Right cardiac atrium (tissue), 5 donors: ENCODE data around the gene RNF224. TPM values are rescaled to one million over a fixed set of nuclear protein-coding genes. Genes with fewer than 3 reads are reported as not detected.

Experiments used
- ATAC-seq, 2 donors: fragments of 200-7000 bp; cut with Tn5 transposase; one replicate each; pipeline versions ENCODE4 v1.8.0 to v1.9.1; 2020; ENCODE audit warnings: moderate library complexity in 2 of 2, mild to moderate bottlenecking in 1 of 2
- DNase-seq, 3 donors: peaks; one replicate each; pipeline ENCODE4 v3.0.0-alpha.2; 2020
- H3K27ac ChIP-seq: one replicate; pipeline ENCODE4 v1.5.1; 2013; ENCODE audit warnings: mild to moderate bottlenecking, low read length, control low read depth, moderate library complexity
- H3K27me3 ChIP-seq: one replicate; pipeline ENCODE4 v1.6.1; 2013; ENCODE audit not compliant: control insufficient read depth, insufficient read depth
- H3K4me1 ChIP-seq: one replicate; pipeline ENCODE4 v1.6.1; 2013; ENCODE audit warnings: low read length; ENCODE audit not compliant: control insufficient read depth, insufficient read depth
- H3K4me3 ChIP-seq: one replicate; pipeline ENCODE4 v1.5.1; 2013; ENCODE audit warnings: low read length, control low read depth
- H3K9me3 ChIP-seq: one replicate; pipeline ENCODE4 v1.6.1; 2013; ENCODE audit warnings: low read length; ENCODE audit not compliant: control insufficient read depth
- WGBS: extraction: QIAGEN DNeasy Blood & Tissue Kit; methylation state at CpG from one replicate; pipeline ENCODE4 v1.1.7; 2013; 5-methylcytosine and 5-hydroxymethylcytosine counted together
- intact Hi-C, 4 donors: fragments of 100-400 bp; cut with DNase I; formaldehyde crosslinking; loops; one replicate each; pipeline versions ENCODE4 v1.11.0 to v1.14.0; 2022 to 2023
- polyA plus RNA-seq: library from polyadenylated mRNA; stranded (reverse); fragments of 200-250 nt; gene quantifications from one replicate; pipeline ENCODE4 v1.2.3, GENCODE V29; 2013
- total RNA-seq, 4 donors: library from RNA; stranded (reverse); fragmentation: NEBNext Ultra II Directional; extraction: Animal tissue kit (Norgen Biotek cat#: 25700); gene quantifications; one replicate each; pipeline ENCODE4 v1.2.1, GENCODE V29; 2021
- donor health status: healthy with polysubstance abuse.
- donor health status: DM: no; HTN: yes; CAD: no.
- donor health status: DM: no; HTN: no; CAD: no.
- donor health status: DM: no; HTN: yes; CAD: no; lungs with severe emphysema.
- donor health status: DM: yes; HTN: yes; CAD: no.

Gene RNF224
- total and polyA plus RNA-seq, 5 donors = 0.09 TPM; not detected in 4

DNA sequence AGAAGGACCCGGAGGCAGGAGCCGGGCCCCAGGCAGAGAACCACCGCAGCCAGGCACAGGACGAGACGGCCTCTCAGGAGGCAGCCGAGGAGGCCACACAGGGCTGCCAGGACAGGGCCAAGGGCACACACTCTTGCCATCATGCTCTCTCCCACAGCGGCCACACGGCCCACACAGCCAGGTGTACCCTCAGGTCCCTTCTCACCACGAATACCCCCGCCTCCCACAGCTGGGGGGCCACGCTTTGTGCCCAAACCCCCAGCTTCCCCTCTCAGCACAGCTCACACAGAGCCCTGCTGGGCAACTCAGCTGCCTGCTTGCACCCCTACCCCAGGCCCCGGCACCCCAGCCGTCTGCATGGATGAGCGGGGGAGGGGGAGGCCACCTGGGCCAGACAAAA, 33.5 kb upstream of the RNF224 start:
- no peak overlapping the region for H3K4me3 ChIP-seq
- WGBS = 90% methylated on average over 14 of the region's 14 CpGs
- no peaks in the 10 kb centered on the region for H3K27me3 ChIP-seq
- no peak overlapping the region for H3K27ac ChIP-seq
- peaks cover 4% of the 10 kb centered on the region for H3K4me1 ChIP-seq
- ATAC-seq (no peak), DNase-seq (no peak)
- intact Hi-C loops = no loop called here
- no peaks in the 10 kb centered on the region for H3K9me3 ChIP-seq

DNA sequence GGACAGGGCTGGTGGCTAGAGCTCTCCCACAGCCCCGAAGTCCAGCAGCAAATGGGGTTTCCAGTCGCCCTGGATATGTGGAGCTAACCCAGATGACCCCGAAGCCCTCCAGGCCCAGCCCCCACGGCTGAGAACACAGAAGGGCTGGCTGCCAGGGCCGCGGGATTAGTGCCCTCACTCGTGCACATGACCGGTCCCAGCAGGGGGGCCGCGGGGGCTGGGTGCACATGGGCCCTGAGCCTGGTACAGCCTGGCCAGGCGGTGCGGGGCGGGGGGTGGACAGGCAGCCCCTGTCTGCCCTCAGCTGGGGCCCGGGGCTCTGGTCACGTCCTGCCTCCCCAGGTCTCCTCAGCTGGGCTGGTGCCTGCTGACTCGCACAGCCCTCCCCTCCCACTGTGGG, 32.9 kb upstream of the RNF224 start:
- ATAC-seq (no peak), DNase-seq (no peak)
- Histone ChIP-seq H3K4me1 (peaks cover 4% of the 10 kb centered on the region), H3K4me3 (no peak overlapping the region), H3K9me3 (no peaks in the 10 kb centered on the region), H3K27me3 (no peaks in the 10 kb centered on the region), H3K27ac (no peak overlapping the region)
- intact Hi-C loops = no loop called here
- WGBS = 68% methylated on average over 16 of the region's 16 CpGs

DNA sequence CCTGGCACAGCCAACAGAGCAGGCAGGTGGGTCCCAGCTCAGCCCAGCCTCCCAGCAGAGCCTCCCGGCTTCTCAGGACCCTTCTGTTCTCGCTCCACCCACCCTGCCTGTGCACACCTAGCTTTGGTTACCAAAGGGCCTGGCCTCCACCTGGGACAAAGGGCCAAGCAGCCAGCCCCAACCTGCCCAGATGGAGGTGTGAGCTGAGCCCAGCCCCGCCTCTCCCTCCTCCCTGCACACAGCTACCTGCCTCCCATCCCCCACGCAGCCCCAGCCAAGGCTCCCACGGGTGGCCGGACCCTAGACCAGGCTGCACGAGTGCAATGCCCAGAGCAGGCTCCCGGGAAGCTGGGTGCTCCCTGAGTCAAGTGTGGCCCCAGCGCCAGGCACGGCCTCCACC, 32.4 kb upstream of the RNF224 start:
- Histone ChIP-seq H3K4me1 (no peaks in the 10 kb centered on the region), H3K4me3 (no peak overlapping the region), H3K9me3 (no peaks in the 10 kb centered on the region), H3K27me3 (no peaks in the 10 kb centered on the region), H3K27ac (no peak overlapping the region)
- 86% methylated on average over 10 of the region's 10 CpGs for WGBS
- intact Hi-C loops = no loop called here
- ATAC-seq (no peak), DNase-seq (no peak)

DNA sequence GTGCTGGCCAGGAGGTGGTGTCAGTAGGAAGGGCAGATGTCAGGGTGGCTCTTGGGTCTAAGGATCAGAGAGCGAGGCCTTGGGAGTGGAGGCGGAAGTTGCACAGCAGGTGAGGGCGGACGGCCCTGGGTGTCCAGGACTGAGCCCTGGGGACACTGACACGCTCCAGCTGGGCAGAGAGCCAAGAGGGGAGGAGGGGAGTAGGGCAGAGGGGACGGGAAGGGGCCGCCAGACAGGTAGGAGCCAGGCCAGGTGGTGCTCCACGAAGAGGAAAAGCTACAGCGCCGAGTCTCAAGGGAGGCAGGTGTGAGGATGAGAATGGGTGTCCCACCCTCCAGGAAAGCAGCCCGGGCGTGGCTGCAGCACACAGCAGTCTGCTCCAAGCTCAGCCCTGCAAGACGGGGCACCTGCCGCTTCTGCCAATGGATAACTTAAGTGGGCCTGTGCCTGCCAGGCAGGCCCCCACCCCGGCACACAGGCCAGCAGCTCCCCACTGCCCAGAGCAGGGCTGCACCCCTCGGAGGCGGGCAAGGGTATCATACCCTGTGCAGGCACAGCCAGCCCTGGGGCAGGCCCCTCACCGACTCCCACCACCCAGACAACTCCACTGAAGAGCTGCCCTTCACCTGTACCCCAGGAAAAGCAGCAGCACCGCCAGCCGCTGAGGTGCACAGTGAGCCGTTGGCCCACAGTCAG, 31.6 kb upstream of the RNF224 start:
- Histone ChIP-seq H3K4me1 (no peaks in the 10 kb centered on the region), H3K9me3 (no peaks in the 10 kb centered on the region), H3K4me3 (no peak overlapping the region), H3K27ac (no peak overlapping the region), H3K27me3 (no peaks in the 10 kb centered on the region)
- no peak for ATAC-seq
- intact Hi-C loops = no loop called here
- 82% methylated on average over 21 of the region's 21 CpGs for WGBS
- no peak for DNase-seq

DNA sequence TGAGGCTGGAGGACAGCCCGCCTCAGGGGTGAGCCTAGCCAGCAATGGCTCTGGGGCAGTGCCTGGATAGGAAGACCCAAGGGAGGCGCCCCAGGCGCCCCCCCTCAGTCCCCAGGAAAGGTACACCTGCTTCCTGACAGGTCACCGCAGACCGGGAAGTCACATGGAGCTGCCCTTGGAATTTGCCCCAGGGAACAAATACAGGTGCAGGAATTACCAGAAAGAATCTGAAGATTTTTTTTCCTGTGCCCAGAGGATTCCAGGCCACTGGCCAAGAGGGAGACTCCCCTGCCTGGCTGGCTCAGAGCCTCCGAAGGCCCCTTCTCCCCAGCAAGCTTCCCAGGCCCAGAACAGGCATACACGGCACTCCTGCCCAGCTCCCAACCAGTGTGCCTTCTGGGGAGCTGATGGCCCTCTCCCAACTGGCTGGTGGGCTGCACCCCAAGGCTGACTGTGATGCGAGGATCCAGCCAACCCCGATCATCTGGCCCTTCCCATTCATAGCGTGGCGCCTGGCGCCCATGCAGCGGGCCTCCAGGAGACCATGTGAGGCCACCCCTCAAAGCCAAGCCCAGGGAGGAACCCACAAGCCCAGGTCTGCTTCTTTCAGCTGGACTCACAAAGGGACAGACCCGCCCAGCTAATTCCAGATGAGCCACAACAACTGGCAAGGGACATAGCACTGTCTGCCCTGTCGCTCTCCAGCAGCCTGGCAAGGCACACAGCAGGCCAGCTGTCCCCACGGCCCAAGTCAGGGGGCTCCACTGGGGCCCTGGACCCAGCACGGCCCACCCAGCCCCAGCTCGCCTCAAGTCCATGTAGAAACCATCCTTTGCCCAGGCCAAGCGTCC, 29.0 kb upstream of the RNF224 start:
- ATAC-seq (no peak), DNase-seq (no peak)
- H3K4me3 ChIP-seq = no peak overlapping the region
- 85% methylated on average over 19 of the region's 19 CpGs for WGBS
- no peak overlapping the region for H3K27ac ChIP-seq
- H3K4me1 ChIP-seq = no peaks in the 10 kb centered on the region
- H3K27me3 ChIP-seq = no peaks in the 10 kb centered on the region
- intact Hi-C loops = no loop called here
- no peaks in the 10 kb centered on the region for H3K9me3 ChIP-seq

DNA sequence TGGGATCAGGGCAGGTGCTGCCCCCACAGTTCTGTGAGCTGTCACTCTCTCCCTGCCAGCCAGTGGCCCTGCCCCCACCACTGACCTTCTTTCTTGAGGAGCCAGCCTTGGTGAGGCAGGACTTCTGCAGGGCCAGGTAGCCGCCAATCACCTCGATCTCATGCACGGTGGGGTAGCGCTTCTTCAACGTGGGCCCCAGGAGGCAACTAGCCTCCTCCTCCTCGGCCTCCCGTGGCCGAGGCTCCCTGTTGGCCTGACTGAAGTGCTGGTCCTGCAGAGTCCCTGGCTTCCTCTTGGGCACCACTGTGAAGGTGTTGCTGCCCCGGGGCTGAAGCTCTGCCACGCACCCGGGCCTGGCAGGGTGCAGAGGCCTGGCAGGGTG, 28.4 kb upstream of the RNF224 start:
- DNase-seq (no peak), ATAC-seq (no peak)
- WGBS = 73% methylated on average over 11 of the region's 11 CpGs
- Histone ChIP-seq H3K4me3 (no peak overlapping the region), H3K27ac (no peak overlapping the region), H3K9me3 (no peaks in the 10 kb centered on the region), H3K4me1 (no peaks in the 10 kb centered on the region), H3K27me3 (no peaks in the 10 kb centered on the region)
- intact Hi-C loops = no loop called here

DNA sequence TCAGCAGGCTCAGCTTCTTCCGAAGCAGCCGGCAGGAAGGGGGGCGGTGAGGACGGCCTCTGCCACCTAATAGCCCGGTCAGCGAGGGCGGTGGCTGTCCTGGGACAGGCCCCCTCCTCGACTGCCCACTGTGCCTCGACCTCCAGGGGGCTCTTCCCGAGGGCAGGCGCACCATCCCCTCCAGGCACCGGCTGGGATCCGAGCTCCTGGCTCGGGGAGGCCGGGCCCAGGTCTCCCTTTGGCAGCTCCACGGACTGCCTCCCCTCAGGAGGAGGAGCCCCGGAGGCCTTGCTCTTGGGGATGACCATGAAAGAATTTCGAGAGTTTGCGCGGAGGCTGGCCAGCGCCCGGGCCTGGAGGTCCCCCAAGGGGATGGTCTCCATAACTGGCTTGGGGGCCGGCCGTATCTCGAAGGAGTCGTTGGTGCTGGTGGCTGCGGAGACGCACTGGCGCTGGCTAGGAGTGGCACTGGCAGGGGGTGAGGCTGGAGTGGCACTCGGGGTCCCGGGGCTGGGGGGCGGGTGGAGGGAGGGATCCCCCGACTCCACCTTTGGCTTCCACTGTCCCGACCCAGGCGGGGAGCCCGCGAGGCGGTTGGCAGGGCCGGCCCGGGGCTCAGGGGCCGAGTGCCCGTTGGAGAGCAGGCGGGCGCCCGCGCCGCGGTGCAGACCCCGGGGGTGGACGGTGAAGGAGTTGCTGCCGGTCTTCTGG, 27.7 kb upstream of the RNF224 start:
- Histone ChIP-seq H3K4me3 (peak overlapping the region; percentile 78), H3K27ac (no peak overlapping the region), H3K27me3 (no peaks in the 10 kb centered on the region), H3K9me3 (no peaks in the 10 kb centered on the region), H3K4me1 (peaks cover 5% of the 10 kb centered on the region)
- intact Hi-C loops = no loop called here
- ATAC-seq (no peak), DNase-seq (peak in 1 of 3 donors; percentile 79)
- 8% methylated on average over 51 of the region's 51 CpGs for WGBS

DNA sequence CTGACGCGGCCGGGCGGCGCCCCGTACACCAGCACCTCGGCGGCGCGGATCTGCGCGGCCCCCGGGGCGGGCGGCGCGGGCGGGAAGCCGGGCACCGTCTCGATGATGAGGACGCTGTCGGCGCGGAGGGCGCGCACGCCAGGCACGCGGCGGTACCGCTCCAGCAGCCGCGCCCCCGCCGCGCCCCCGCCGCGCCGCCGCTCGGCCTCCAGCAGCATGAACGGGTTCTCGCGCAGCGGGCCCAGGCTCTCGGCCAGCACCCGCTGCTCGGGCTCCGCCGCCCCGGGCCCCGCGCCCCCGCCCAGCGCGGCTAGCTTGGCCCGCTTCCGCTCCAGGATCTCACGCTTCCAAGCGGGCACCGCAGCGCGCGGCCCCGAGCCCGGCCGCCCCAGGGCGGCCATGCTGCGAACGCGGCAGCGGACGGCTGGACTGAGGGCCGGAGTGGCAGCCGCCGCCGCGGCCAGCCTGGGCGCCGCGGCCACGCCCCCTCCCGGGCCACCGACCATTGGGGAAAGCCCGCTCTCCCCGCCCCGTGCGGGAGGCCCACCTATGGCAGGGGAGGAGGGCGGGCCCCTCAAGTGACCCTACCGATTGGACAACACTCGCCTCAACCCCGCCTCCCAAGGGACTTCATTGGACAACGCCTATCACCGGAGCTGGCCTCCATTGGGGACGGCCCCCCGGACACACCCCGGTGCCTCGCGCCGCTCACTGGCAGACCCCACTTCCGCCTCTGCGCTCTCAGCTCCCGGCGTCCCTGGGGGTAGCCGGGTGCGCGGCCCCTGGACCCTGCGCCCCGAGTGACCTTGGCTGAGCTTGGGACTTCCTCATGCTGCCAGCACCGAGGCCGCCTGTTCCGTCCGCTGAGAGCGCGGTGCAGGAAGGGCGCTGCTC, 26.7 kb upstream of the RNF224 start, which contains the start of gene TPRN:
TSS of gene TPRN (minus strand) at position 431 of the 894 bp plus-strand sequence. CDS start at position 401, 30 bp downstream.
- peak within 1 kb of the TSS; percentile 78 for H3K4me3 ChIP-seq
- H3K4me1 ChIP-seq = peaks cover 7% of the 10 kb centered on the region
- H3K27me3 ChIP-seq = no peaks in the 10 kb centered on the region
- peak within 1 kb of the TSS; percentile 85 for H3K27ac ChIP-seq
- WGBS = under 1% methylated on average over 118 of the region's 118 CpGs
- DNase-seq (peak; percentile 100), ATAC-seq (peak; percentile 98)
- H3K9me3 ChIP-seq = no peaks in the 10 kb centered on the region
- intact Hi-C loops = no loop called here

DNA sequence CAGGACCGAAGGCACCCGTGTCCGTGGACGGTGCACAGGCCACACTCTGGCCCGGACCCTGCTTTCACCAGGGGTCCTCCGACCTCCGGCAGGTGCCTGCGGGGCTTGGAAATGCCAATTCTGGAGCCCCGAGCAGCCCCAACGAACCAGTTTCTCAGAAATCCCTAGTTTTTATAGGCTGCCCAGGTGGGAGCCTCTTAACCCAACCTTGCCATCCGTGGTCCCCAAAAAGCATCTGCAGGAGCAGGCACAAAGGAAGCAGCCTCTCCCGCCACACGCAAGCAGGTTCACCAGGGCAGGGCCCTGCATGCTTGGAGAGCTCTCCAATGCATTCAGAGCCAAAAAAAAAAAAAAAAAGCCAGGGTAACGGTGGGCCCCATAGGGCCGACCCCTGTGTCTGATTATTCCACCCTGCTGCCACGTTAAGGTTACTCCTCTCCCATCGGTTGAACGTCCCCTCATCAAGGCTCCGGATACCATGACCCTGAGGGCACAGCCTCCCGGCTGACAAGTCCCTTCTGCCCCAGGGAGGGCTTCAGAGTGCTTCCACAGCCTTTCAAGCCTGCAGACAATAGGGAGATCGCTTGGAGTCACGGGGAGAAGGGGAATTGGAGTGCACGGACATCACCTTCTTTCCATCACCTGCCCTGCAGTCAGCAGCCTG, 26.0 kb upstream of the RNF224 start:
- WGBS = 14% methylated on average over 23 of the region's 23 CpGs
- no peaks in the 10 kb centered on the region for H3K27me3 ChIP-seq
- H3K4me3 ChIP-seq = peak overlapping the region; percentile 49
- H3K27ac ChIP-seq = peak overlapping the region; percentile 85
- peaks cover 10% of the 10 kb centered on the region for H3K4me1 ChIP-seq
- ATAC-seq (no peak), DNase-seq (no peak)
- no peaks in the 10 kb centered on the region for H3K9me3 ChIP-seq
- intact Hi-C loops = no loop called here

DNA sequence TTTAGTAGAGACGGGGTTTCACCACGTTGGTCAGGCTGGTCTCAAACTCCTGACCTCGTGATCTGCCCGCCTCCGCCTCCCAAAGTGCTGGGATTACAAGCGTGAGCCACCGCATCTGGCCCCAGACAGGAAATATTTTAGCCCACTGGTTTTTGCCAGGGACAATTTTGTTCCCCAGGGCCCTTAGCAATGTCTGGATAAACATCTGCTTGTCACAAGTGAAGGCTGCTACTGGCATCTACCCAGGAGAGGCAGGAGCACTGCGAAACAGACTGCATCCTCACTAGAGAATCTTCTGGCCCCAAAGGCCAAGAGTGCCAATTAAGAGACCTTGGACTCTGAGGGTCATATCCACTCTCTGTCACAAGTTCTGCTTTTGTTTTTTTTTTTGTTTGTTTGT, 24.3 kb upstream of the RNF224 start:
- peaks cover 14% of the 10 kb centered on the region for H3K4me1 ChIP-seq
- H3K4me3 ChIP-seq = no peak overlapping the region
- intact Hi-C loops = no loop called here
- no peak overlapping the region for H3K27ac ChIP-seq
- ATAC-seq = no peak
- DNase-seq = no peak
- no peaks in the 10 kb centered on the region for H3K27me3 ChIP-seq
- 71% methylated on average over 8 of the region's 8 CpGs for WGBS
- no peaks in the 10 kb centered on the region for H3K9me3 ChIP-seq
